Parathyroid adenoma (tissue), 2 donors: ENCODE data around the gene CEP112.

Experiments used
- H2AFZ ChIP-seq: fragments of 300-600 bp; sonication (generic); one replicate; pipeline ENCODE4 v1.7.0; 2017; ENCODE audit warnings: antibody characterized with exemption, mild to moderate bottlenecking
- H3K27ac ChIP-seq: fragments of 300-600 bp; sonication (generic); one replicate; pipeline ENCODE4 v1.7.0; 2017
- H3K27me3 ChIP-seq: fragments of 300-600 bp; sonication (generic); one replicate; pipeline ENCODE4 v1.7.0; 2017; ENCODE audit warnings: low read length; ENCODE audit not compliant: control insufficient read depth, insufficient read depth
- H3K36me3 ChIP-seq: fragments of 300-600 bp; sonication (generic); one replicate; pipeline ENCODE4 v1.7.0; 2017; ENCODE audit warnings: low read length; ENCODE audit not compliant: control insufficient read depth, insufficient read depth
- H3K4me1 ChIP-seq: fragments of 300-600 bp; sonication (generic); one replicate; pipeline ENCODE4 v1.7.0; 2017; ENCODE audit warnings: control low read depth
- H3K4me2 ChIP-seq: fragments of 300-600 bp; sonication (generic); one replicate; pipeline ENCODE4 v1.7.0; 2017; ENCODE audit warnings: low read length
- H3K4me3 ChIP-seq: fragments of 300-600 bp; sonication (generic); one replicate; pipeline ENCODE4 v1.7.0; 2017; ENCODE audit warnings: low read depth, low read length
- H3K79me2 ChIP-seq: fragments of 300-600 bp; sonication (generic); one replicate; pipeline ENCODE4 v1.7.0; 2017; ENCODE audit warnings: control low read depth
- H3K9ac ChIP-seq: fragments of 300-600 bp; sonication (generic); one replicate; pipeline ENCODE4 v1.7.0; 2017; ENCODE audit warnings: mild to moderate bottlenecking
- H3K9me3 ChIP-seq: fragments of 300-600 bp; sonication (generic); one replicate; pipeline ENCODE4 v1.7.0; 2017; ENCODE audit warnings: low read length; ENCODE audit not compliant: control insufficient read depth
- TF ChIP-seq, protein P1 (sequence below): fragments of 300-600 bp; sonication (generic); IDR thresholded peaks from one replicate; pipeline ENCODE4 v1.7.0; 2017; ENCODE audit warnings: antibody characterized with exemption, mild to moderate bottlenecking
- donor health status: primary hyperparathyroidism.

Gene CEP112

DNA sequence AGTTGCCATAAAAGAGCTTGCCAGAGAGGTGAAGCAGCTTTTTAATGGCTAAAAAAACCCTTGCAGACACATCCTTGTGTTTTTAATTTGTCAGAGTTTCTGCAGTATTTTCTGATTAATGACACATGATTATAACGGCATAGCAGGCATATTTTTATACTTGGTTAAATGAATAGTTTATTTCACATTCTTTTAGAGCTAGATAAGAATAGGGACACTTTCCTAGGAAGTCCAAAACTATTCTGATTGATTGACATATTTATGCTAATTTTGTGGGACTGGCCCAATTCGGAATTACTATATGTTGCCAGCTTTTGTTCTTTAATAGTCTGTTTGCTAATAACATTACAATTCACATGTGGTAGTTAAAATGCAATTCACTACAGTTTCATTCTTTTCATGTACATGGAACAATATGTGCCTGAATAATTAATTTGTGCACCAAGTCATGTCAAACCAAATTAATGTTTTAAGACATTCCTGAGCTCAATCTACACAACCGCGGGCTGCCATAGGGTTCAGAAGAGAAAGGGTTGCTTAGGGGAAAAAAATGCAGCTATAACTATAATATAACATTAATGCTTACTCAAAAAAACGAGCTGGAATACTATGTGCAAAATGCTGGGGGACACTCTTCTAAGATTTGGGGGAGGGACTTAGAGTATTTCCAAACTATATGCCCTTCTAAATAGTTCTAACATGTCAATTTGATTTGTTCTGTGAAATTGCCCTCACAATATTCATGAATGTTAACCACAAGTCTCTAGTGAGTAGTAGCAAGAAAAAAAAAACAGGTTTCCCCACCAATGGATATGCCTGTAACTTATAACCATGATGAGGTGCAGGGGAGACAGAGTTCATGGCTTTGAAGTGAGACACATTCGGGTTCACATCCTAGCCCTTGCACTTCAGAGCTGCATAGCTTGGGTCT lies 305.4 kb downstream of the CEP112 start:
- no peaks in the 10 kb centered on the region for H3K79me2 ChIP-seq
- no peak overlapping the region for H3K27ac ChIP-seq
- no peaks in the 10 kb centered on the region for H3K36me3 ChIP-seq
- no peak overlapping the region for H3K4me2 ChIP-seq
- H3K27me3 ChIP-seq, result no peaks in the 10 kb centered on the region
- H2AFZ ChIP-seq, result no peak overlapping the region
- H3K4me1 ChIP-seq, result no peaks in the 10 kb centered on the region
- H3K9me3 ChIP-seq, result no peaks in the 10 kb centered on the region
- H3K4me3 ChIP-seq, result no peak overlapping the region
- H3K9ac ChIP-seq, result no peak overlapping the region
- TF ChIP-seq, protein P1, sequence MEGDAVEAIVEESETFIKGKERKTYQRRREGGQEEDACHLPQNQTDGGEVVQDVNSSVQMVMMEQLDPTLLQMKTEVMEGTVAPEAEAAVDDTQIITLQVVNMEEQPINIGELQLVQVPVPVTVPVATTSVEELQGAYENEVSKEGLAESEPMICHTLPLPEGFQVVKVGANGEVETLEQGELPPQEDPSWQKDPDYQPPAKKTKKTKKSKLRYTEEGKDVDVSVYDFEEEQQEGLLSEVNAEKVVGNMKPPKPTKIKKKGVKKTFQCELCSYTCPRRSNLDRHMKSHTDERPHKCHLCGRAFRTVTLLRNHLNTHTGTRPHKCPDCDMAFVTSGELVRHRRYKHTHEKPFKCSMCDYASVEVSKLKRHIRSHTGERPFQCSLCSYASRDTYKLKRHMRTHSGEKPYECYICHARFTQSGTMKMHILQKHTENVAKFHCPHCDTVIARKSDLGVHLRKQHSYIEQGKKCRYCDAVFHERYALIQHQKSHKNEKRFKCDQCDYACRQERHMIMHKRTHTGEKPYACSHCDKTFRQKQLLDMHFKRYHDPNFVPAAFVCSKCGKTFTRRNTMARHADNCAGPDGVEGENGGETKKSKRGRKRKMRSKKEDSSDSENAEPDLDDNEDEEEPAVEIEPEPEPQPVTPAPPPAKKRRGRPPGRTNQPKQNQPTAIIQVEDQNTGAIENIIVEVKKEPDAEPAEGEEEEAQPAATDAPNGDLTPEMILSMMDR, result no peak

DNA sequence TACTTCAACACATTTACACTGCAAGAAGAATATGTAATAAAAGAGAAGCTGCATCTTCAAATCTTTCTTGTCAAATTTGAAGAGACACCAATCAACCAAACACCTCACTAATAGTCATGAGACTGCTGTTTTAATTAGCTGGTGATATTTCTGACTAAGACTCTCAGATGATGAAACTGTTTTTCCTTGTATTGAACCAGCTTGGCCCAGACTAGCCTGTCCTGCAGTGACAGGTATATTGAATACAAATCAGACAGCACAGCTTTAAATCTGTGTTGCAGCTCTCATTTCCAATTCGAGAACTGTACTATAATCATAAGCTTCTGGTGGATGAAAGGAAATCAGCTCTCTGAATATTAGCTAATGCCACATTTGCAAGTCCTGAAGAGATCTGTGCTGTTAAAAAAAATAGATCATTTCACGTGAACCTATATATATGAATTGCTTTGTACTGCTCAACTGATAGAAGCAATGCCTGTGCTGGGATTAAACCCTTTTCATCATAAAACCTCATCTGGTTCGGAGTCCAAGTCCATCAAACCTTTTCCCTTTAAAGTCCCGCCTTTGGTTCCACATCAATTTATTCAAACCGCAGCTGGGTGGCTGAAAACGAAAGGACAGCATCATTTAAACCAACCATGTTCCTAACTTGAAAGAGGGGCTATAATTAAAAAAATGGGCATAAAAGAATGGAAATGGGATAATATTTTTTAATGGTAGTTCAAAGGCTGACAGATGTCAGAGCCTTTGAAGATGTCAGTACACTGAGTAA lies 306.2 kb downstream of the CEP112 start:
- Histone ChIP-seq H3K4me2 (no peak overlapping the region), H2AFZ (no peak overlapping the region), H3K4me3 (no peak overlapping the region), H3K27ac (no peak overlapping the region), H3K9ac (no peak overlapping the region), H3K79me2 (no peaks in the 10 kb centered on the region), H3K36me3 (no peaks in the 10 kb centered on the region), H3K27me3 (no peaks in the 10 kb centered on the region), H3K4me1 (no peaks in the 10 kb centered on the region), H3K9me3 (no peaks in the 10 kb centered on the region)
- TF ChIP-seq, protein P1, result no peak

DNA sequence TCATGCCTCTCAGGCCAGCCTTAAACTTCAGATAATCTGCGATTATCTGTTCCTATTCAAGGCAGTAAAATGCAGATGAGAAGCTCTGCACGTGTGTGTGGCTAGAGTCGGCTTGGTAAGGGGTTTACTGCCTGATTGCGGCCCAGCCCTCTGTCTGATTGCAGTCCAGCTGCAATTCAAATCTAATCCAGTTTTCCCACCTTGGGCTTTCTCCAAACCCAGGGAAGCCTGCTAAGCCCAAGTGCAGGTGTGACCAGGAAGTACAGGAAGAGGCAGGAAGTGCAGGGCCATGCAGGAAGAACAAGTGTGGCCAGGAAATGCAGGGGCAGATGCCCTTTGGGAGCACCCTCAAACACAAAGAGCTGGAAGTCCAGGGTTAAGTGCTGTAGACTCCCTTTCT lies 314.9 kb downstream of the CEP112 start:
- Histone ChIP-seq H2AFZ (no peak overlapping the region), H3K9ac (no peak overlapping the region), H3K79me2 (no peaks in the 10 kb centered on the region), H3K27me3 (no peaks in the 10 kb centered on the region), H3K36me3 (no peaks in the 10 kb centered on the region), H3K4me2 (no peak overlapping the region), H3K9me3 (no peaks in the 10 kb centered on the region), H3K4me3 (no peak overlapping the region), H3K4me1 (no peaks in the 10 kb centered on the region), H3K27ac (no peak overlapping the region)
- TF ChIP-seq, protein P1, result no peak

DNA sequence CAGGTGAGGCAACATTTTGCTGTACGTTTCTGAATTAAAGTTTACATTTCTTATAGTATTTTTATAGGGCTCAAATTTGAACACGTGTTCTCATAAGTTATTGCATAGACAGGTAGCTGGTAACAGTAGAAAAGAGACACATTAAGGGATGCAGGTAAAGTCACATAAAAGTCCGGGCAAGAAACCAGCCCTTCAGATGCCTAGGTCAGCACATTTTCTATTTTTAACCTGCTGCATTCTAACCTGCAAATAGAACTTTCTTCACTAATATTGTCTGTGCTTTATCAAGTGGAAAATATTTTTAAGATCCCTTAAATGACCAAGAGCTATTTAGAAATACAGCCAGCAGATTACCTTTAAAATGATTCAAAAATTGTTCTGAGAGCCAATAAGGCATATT lies 323.1 kb downstream of the CEP112 start:
- Histone ChIP-seq H2AFZ (no peak overlapping the region), H3K4me2 (peak overlapping the region; percentile 12), H3K9me3 (no peaks in the 10 kb centered on the region), H3K27ac (no peak overlapping the region), H3K4me1 (no peaks in the 10 kb centered on the region), H3K27me3 (no peaks in the 10 kb centered on the region), H3K4me3 (no peak overlapping the region), H3K36me3 (no peaks in the 10 kb centered on the region), H3K9ac (no peak overlapping the region), H3K79me2 (no peaks in the 10 kb centered on the region)
- TF ChIP-seq, protein P1, result no peak
